ENCODE measurements around the gene NXPH3.
A peak's percentile ranks its signal among the peaks of the same experiment; 100 is the strongest.

Gene NXPH3

GRCh38 chr17:49574323-49574781 lies 1.3 kb upstream of the NXPH3 start:
- DNase-seq (ENCODE audit: insufficient read length, low spot score) (no peak), FAIRE-seq (peak; percentile 51)

GRCh38 chr17:49574945-49575678 lies 559 bp upstream of the NXPH3 start:
- no peak for FAIRE-seq

DNA sequence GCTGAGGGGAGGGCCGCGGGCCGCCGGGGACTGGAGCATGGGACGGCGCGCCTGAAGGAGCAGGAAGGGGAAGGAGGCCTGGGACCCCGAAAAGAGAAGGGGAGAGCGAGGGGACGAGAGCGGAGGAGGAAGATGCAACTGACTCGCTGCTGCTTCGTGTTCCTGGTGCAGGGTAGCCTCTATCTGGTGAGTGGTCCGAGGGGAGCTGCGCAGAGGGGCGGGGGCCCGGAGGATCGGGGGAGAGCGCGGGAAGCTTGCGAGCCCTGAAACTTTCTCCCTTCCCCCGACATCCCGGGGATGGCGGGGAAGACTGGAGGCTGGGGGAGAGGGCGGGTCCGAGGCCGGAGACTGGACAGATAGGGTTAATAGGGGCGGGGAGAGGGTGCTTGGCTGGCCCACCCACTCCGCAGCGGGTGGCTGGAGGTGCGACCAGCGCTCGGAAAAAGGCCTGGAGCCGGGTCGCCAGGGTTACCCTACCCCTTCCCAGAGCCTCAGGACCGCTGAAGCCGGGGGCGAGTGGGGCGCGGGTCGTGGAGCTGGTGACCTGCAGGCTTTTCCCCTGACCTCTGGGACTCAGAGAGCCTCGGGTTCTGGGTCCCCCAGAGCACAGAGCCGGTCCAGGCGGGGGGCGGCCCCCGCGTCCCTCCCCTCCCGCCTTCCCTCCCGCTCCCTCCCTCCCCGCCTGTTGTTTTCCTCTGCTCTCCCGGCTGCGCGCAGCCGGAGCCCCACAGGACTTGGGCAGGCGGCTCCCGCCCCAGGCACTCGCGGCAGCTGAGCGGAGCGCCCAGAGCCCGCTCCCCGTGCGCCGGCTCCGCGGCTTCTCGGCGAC lies 631 bp downstream of the NXPH3 start:
- FAIRE-seq (peak; percentile 4), DNase-seq (ENCODE audit: insufficient read length, low spot score) (peak; percentile 63)

More at GRCh38 chr17:49574945-49575678, 559 bp upstream of the NXPH3 start:
- DNase-seq (ENCODE audit: insufficient read length, low spot score): no peak

- DNase-seq (ENCODE audit: insufficient read length, low spot score) (no peak), FAIRE-seq (peak; percentile 76)
These were observed 1.4 kb downstream of the NXPH3 start for GRCh38 chr17:49576917-49577649.

DNA sequence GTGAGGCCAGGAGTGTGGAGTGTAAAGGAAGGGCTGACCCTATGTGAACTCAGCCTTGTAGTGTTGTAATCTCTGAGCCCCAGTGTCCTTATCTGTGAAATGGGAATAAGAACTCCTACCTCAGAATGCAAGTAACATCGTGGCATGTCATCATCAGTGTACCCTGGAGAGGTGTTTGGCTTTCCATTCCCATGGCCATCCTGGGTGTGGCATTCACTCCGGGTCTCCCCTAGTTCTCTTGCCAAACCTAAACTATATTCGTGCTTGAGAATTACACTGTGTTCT lies 1.9 kb downstream of the NXPH3 start:
- DNase-seq (ENCODE audit: insufficient read length, low spot score): no peak
- peak; percentile 48 for FAIRE-seq

DNA sequence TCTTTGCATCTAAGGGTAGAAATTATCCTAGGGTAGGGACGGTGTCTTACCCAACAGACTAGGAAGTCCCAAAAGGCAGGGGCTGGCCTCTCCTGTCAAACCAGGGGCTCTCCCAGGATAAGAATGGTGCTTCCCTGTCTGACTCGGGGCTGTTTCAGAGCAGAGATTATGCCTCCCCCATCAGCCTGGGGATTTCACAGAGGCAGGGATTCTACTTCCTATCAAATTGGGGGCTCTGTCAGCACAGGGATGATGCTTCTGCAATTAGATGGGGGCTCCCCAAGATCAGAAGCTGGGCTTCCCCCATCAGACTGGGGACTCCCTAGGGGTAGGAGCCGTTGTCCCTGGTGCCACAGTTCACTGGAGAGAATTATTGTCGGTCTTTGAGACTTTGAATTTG lies 2.3 kb downstream of the NXPH3 start:
- FAIRE-seq (no peak), DNase-seq (ENCODE audit: insufficient read length, low spot score) (no peak)

GRCh38 chr17:49578414-49578813 lies 2.7 kb downstream of the NXPH3 start:
- FAIRE-seq (peak; percentile 65), DNase-seq (ENCODE audit: insufficient read length, low spot score) (no peak)

GRCh38 chr17:49578952-49579500 lies 3.4 kb downstream of the NXPH3 start:
- DNase-seq (ENCODE audit: insufficient read length, low spot score) (no peak), FAIRE-seq (peak; percentile 67)

- peak; percentile 76 for FAIRE-seq
- DNase-seq (ENCODE audit: insufficient read length, low spot score): no peak
These were observed 3.9 kb downstream of the NXPH3 start for GRCh38 chr17:49579522-49579921.

GRCh38 chr17:49580055-49580721 lies 4.5 kb downstream of the NXPH3 start:
- DNase-seq (ENCODE audit: insufficient read length, low spot score): no peak
- no peak for FAIRE-seq

DNA sequence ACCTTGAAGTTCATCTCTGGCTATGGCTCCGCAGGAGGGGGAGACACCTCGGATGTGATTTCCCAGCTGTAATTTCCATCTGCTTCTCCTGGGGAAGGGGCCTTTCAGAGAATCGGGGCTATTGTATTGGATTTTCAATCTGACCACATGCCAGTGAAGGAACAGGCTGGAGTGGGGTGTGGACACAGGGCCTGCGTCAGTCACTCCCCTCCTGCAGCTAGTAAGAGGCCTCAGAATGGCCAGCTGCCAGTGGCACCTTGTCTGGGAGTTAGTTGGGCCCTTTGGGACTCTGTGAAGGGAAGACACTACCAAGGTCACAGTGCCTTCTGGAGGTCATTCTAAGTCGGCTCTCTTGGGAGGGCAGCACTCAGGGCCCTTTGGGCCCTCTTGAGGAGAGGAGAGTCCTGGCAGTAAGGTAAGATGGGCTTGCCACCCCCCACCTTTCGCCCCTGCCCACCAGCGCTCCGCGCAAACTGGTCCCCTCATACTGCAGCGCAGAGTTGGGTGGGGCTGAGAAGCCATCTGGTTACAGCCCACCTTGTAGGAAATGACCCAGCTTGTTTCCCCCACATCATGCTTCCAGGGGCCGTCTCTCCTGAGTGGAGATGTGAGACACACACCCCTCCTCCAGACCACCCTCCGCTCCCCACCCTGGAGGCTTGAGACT lies 5.4 kb downstream of the NXPH3 start:
- DNase-seq (ENCODE audit: insufficient read length, low spot score): no peak
- no peak for FAIRE-seq

- DNase-seq (ENCODE audit: insufficient read length, low spot score) (no peak), FAIRE-seq (peak; percentile 68)
These were observed 6.0 kb downstream of the NXPH3 start for GRCh38 chr17:49581648-49581998.

DNA sequence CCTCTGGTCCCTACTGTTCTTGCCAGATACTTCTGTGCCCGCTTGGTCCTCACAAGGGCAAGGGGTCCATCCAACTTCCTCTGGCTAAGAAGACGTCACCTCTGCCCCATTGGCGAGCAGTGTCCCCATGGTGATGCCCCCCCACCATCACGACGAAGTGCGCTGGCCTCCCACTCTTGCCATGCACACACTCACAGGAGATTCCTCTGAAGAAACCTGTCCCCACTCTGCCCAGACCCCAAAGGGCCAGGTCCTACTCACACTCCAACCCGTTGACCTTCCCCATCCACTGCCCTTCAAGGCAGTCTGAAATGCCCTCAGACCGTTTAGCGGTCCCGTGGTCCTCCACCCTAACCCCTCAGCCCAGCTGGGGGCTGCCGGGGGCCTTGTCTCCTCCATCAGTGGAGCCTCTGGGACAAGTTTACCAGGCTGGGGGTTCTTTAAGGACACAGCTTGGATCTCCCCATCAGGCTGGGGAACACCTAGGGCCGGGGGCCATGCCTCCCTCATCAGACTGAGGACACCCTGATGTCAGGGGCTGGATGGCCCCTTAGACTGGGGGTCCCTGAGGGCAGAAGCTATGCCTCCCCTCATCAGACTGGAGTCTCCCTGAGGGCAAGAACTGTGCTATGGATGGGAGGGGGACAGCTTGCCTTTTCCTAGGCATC lies 6.5 kb downstream of the NXPH3 start:
- FAIRE-seq: peak; percentile 4
- no peak for DNase-seq (ENCODE audit: insufficient read length, low spot score)

DNA sequence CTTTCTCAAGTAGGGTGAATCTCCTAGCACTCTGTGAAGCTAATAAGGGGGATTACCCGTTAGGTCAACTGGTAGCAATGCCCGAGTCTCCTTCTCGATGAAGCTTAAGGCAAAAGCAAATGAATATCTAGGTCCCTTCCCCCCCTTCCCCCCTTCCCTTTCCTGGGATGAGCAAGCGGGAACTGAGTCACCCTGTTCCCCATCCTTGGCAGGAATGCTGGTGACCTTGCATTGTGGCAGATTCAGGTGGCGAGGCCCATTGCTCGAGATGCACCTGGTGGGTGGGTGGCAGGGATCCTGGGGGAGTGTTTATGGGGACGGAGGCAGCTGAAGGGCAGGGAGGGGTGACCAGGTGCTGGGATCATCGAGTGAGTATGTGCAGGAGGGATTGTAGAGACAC lies 7.1 kb downstream of the NXPH3 start:
- DNase-seq (ENCODE audit: insufficient read length, low spot score): peak; percentile 43
- FAIRE-seq: peak; percentile 78

DNA sequence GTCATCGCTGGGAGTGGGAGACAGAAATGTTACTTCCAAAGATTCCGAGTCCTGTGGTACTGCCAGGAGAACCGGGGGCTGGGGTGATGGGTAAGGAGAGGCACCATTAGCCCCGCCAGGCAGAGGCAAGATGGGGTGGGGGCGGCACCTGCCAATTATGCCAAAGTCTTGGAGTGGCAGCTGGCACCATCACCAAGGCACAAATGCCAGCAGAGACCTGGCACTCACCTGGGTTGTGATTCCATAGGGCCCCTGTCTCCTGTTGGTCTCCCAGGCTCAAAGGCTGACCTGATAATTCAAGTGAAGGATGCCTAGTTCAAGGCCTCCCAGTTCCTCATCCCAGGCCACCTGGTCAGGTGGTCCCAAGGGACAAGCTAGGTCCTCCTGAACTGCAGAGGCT lies 7.6 kb downstream of the NXPH3 start:
- DNase-seq (ENCODE audit: insufficient read length, low spot score) (no peak), FAIRE-seq (peak; percentile 38)

GRCh38 chr17:49583889-49584288 lies 8.2 kb downstream of the NXPH3 start:
- peak; percentile 60 for FAIRE-seq
- no peak for DNase-seq (ENCODE audit: insufficient read length, low spot score)

DNA sequence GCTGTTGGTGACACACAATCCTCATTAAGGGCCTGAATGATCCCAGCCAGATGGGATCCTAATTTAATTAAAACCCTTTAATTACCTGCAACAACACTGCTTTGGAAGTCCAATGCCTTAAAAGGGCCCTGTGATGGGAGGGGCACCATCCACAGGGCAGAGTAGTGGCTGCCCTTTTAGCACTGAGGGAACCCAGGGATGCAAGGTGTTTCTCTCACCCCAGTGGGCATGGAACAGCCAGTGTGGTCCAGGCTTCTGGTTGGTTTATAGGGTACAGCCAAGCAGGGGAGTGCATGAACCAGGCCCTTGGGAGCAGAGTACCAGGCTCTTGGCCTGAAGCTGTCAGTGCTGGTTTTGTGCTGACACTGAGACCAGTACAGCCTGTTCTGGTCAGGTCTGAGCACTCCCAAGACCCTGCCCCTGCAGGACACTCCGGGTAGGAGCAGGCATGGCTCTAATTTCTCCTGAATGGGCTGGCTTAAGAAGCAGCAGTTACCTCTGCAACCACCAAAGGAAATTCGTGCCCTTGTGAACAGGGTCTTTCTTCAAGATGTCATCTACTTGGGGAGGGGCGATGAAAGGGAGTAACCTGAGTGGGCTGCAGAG lies 9.9 kb downstream of the NXPH3 start:
- no peak for DNase-seq (ENCODE audit: insufficient read length, low spot score)

DNA sequence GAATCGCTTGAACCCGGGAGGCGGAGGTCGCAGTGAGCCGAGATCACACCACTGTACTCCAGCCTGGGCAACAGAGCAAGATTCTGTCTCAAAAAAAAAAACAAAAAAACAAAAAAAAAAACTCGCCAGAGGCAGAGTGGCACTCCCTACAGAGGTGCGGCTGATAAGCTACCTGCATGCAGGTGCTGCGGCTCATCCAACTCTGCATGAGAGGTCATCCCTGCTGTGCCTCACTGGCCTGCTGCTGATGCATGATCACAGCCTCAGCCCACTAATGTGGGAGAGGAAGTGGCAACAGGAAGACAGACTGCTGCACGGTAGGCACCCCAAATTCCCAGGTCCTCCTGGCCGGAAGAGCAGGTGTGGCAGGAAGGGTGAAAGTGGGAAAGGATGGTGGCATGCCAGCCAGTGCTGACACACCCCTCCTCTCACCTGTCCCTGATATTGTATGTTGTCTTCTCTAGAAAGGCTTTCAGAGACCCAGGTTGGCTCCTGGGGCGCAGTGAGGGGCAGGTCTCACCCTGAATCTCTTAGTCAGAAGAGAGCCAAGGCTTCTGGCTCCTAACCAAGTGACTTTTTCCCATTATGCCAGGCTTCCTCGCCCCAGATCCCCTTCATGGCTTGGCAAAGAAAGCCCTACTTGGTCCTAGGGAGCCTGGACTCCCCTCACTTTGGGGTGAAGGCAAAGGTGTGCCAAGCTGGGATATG lies 11.8 kb downstream of the NXPH3 start:
- FAIRE-seq (no peak), DNase-seq (ENCODE audit: insufficient read length, low spot score) (no peak)

More for the DNA sequence above, 9.9 kb downstream of the NXPH3 start:
- peak; percentile 68 for FAIRE-seq

All from HTR-8/SVneo (cell line).